Measurements from ENCODE around the gene MRPL43. TPM values are rescaled to one million over a fixed set of nuclear protein-coding genes. Genes with fewer than 3 reads are reported as not detected.

MRPL43 gene
- total and polyA plus RNA-seq, 10 of the 15 experiments (the other 5 are each of a cell fraction or from before 2014, with no cell fraction given): 16.6 to 108 (median 65.1) TPM

DNA sequence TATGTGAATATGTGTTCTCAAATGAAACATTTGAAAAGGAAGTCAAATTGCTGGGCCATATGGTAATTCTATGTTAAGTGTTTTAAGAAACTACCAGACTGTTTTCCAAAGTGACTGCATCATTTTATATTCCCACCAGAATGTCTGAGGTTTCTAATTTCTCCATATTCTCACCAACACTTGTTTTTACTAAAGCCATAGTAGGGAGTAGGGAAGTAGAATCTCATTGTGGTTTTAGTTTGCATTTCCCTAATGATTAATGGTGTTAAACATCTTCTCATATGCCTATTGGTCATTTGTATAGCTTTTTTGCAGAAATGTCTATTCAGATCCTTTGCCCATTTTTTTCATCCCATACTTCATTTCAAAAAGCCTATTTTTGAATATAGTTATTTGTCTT lies 27.0 kb downstream of the MRPL43 start:
- Histone ChIP-seq H3K27me3 (replicated peaks in 1 of 2; ENCODE audit: control insufficient read depth in 2 of 2, insufficient read depth in 2 of 2, low read length in 1 of 2) (no peaks in the 10 kb centered on the region), H3K36me3 (ENCODE audit: control insufficient read depth in 2 of 2, insufficient read depth in 2 of 2, low read length in 1 of 2) (peaks cover 0 to 14% of the 10 kb centered on the region in 2 experiments; a peak in 2 of 4 replicates), H4K20me1 (ENCODE audit: control insufficient read depth, insufficient read depth) (no peaks in the 10 kb centered on the region), H3K79me2 (ENCODE audit: control insufficient read depth, insufficient read depth, low read length) (no peaks in the 10 kb centered on the region), H3K9me3 (replicated peaks; ENCODE audit: control insufficient read depth, insufficient read depth, low read length) (no peaks in the 10 kb centered on the region), H3K4me2 (ENCODE audit: control insufficient read depth, insufficient read depth) (no peak overlapping the region), H3K27ac (ENCODE audit: control insufficient read depth, insufficient read depth) (no peak overlapping the region), H3K4me1 (ENCODE audit: control insufficient read depth, insufficient read depth, low read length) (no peaks in the 10 kb centered on the region), H2AFZ (ENCODE audit: control insufficient read depth, low read depth, low read length) (no peak overlapping the region), H3K4me3 (no peak overlapping the region), H3K9ac (ENCODE audit: control insufficient read depth, insufficient read depth, low read length) (no peak overlapping the region)
- FAIRE-seq (no peak), DNase-seq (ENCODE audit: low read depth, low spot score) (no peak), ATAC-seq (no peak)
- TF ChIP-seq POLR2AphosphoS2 (IDR thresholded peaks at IDR 0.05; ENCODE audit: low read depth, low read length) (no peak), ZSCAN29 (IDR thresholded peaks at IDR 0.05) (no peak), RCOR1 (conservative IDR thresholded peaks at IDR 0.05; ENCODE audit: low read depth, low read length) (no peak), CEBPB (IDR thresholded peaks at IDR 0.05; ENCODE audit: borderline replicate concordance in 1 of 2, low read depth in 2 of 2, low read length in 2 of 2) (no peak), PAX5 (IDR thresholded peaks at IDR 0.05; ENCODE audit: borderline replicate concordance, low read depth, low read length) (no peak), SREBF2 (IDR thresholded peaks at IDR 0.05; ENCODE audit: low read length) (no peak), TCF12 (IDR thresholded peaks at IDR 0.05; ENCODE audit: low read depth, low read length) (no peak), GABPA (IDR thresholded peaks at IDR 0.05; ENCODE audit: low read depth) (no peak), TBL1XR1 (IDR thresholded peaks at IDR 0.05; ENCODE audit: low read depth, low read length) (no peak), SMAD5 (IDR thresholded peaks at IDR 0.05; ENCODE audit: low read depth) (no peak)
- TF ChIP-seq, protein P1, sequence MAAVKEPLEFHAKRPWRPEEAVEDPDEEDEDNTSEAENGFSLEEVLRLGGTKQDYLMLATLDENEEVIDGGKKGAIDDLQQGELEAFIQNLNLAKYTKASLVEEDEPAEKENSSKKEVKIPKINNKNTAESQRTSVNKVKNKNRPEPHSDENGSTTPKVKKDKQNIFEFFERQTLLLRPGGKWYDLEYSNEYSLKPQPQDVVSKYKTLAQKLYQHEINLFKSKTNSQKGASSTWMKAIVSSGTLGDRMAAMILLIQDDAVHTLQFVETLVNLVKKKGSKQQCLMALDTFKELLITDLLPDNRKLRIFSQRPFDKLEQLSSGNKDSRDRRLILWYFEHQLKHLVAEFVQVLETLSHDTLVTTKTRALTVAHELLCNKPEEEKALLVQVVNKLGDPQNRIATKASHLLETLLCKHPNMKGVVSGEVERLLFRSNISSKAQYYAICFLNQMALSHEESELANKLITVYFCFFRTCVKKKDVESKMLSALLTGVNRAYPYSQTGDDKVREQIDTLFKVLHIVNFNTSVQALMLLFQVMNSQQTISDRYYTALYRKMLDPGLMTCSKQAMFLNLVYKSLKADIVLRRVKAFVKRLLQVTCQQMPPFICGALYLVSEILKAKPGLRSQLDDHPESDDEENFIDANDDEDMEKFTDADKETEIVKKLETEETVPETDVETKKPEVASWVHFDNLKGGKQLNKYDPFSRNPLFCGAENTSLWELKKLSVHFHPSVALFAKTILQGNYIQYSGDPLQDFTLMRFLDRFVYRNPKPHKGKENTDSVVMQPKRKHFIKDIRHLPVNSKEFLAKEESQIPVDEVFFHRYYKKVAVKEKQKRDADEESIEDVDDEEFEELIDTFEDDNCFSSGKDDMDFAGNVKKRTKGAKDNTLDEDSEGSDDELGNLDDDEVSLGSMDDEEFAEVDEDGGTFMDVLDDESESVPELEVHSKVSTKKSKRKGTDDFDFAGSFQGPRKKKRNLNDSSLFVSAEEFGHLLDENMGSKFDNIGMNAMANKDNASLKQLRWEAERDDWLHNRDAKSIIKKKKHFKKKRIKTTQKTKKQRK (IDR thresholded peaks at IDR 0.05; ENCODE audit: low read depth, low read length): no peak
- TF ChIP-seq, protein P2, sequence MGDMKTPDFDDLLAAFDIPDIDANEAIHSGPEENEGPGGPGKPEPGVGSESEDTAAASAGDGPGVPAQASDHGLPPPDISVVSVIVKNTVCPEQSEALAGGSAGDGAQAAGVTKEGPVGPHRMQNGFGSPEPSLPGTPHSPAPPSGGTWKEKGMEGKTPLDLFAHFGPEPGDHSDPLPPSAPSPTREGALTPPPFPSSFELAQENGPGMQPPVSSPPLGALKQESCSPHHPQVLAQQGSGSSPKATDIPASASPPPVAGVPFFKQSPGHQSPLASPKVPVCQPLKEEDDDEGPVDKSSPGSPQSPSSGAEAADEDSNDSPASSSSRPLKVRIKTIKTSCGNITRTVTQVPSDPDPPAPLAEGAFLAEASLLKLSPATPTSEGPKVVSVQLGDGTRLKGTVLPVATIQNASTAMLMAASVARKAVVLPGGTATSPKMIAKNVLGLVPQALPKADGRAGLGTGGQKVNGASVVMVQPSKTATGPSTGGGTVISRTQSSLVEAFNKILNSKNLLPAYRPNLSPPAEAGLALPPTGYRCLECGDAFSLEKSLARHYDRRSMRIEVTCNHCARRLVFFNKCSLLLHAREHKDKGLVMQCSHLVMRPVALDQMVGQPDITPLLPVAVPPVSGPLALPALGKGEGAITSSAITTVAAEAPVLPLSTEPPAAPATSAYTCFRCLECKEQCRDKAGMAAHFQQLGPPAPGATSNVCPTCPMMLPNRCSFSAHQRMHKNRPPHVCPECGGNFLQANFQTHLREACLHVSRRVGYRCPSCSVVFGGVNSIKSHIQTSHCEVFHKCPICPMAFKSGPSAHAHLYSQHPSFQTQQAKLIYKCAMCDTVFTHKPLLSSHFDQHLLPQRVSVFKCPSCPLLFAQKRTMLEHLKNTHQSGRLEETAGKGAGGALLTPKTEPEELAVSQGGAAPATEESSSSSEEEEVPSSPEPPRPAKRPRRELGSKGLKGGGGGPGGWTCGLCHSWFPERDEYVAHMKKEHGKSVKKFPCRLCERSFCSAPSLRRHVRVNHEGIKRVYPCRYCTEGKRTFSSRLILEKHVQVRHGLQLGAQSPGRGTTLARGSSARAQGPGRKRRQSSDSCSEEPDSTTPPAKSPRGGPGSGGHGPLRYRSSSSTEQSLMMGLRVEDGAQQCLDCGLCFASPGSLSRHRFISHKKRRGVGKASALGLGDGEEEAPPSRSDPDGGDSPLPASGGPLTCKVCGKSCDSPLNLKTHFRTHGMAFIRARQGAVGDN (IDR thresholded peaks at IDR 0.05): no peak
- TF ChIP-seq, protein P3, sequence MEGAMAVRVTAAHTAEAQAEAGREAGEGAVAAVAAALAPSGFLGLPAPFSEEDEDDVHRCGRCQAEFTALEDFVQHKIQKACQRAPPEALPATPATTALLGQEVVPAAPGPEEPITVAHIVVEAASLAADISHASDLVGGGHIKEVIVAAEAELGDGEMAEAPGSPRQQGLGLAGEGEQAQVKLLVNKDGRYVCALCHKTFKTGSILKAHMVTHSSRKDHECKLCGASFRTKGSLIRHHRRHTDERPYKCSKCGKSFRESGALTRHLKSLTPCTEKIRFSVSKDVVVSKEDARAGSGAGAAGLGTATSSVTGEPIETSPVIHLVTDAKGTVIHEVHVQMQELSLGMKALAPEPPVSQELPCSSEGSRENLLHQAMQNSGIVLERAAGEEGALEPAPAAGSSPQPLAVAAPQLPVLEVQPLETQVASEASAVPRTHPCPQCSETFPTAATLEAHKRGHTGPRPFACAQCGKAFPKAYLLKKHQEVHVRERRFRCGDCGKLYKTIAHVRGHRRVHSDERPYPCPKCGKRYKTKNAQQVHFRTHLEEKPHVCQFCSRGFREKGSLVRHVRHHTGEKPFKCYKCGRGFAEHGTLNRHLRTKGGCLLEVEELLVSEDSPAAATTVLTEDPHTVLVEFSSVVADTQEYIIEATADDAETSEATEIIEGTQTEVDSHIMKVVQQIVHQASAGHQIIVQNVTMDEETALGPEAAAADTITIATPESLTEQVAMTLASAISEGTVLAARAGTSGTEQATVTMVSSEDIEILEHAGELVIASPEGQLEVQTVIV (IDR thresholded peaks at IDR 0.05; ENCODE audit: borderline replicate concordance, partially characterized antibody): no peak
- TF ChIP-seq, protein P4, sequence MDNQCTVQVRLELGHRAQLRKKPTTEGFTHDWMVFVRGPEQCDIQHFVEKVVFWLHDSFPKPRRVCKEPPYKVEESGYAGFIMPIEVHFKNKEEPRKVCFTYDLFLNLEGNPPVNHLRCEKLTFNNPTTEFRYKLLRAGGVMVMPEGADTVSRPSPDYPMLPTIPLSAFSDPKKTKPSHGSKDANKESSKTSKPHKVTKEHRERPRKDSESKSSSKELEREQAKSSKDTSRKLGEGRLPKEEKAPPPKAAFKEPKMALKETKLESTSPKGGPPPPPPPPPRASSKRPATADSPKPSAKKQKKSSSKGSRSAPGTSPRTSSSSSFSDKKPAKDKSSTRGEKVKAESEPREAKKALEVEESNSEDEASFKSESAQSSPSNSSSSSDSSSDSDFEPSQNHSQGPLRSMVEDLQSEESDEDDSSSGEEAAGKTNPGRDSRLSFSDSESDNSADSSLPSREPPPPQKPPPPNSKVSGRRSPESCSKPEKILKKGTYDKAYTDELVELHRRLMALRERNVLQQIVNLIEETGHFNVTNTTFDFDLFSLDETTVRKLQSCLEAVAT (IDR thresholded peaks at IDR 0.05): no peak
- intact Hi-C loops (cut with micrococcal nuclease; ENCODE audit: unreplicated experiment): no loop called here
- CTCF ChIA-PET: no interaction called here
- RAD21 ChIA-PET (ENCODE audit: unreplicated experiment): no interaction called here
- POLR2A ChIA-PET: no interaction called here
- BruUV-seq (replicated peaks): no TSS peak
- in situ Hi-C loops (cut with MboI): no loop called here
- SMC1A ChIA-PET (ENCODE audit: uncharacterized antibody, unreplicated experiment): no interaction called here

Measured in GM12878 (cell line).